HG03457 (cell line): Measurements from ENCODE around the gene SVBP.
"Not testable (repeated sequence)": the region's sequence is repeated elsewhere in the genome, so short reads cannot be mapped to it uniquely, and the experiment has no call there.

Source experiments
- ATAC-seq: cut with Tn5 transposase; IDR thresholded peaks from one replicate; pipeline ENCODE4 v1.9.1; 2021; ENCODE audit warnings: moderate number of reproducible peaks; ENCODE audit not compliant: unreplicated experiment

The SVBP gene

GRCh38 chr1:42841440-42842147 is 24.4 kb upstream of the SVBP start:
- no peak for ATAC-seq

GRCh38 chr1:42841010-42841409 is 23.8 kb upstream of the SVBP start:
- ATAC-seq = no peak

GRCh38 chr1:42838482-42839190 is 21.4 kb upstream of the SVBP start:
- no peak for ATAC-seq

- ATAC-seq = no peak
Observed at GRCh38 chr1:42837709-42838108, 20.5 kb upstream of the SVBP start.

- ATAC-seq = no peak
Observed at GRCh38 chr1:42835422-42835821, 18.2 kb upstream of the SVBP start.

- no peak for ATAC-seq
Observed at GRCh38 chr1:42834803-42835202, 17.6 kb upstream of the SVBP start.

GRCh38 chr1:42833981-42834380 is 16.8 kb upstream of the SVBP start:
- no peak for ATAC-seq

- no peak for ATAC-seq
Observed at GRCh38 chr1:42832641-42833240, 15.5 kb upstream of the SVBP start.

- ATAC-seq = no peak
Observed at GRCh38 chr1:42831273-42831672, 14.1 kb upstream of the SVBP start.

- no peak for ATAC-seq
Observed at GRCh38 chr1:42830631-42831030, 13.4 kb upstream of the SVBP start.

- no peak for ATAC-seq
Observed at GRCh38 chr1:42825036-42825851, 8.0 kb upstream of the SVBP start.

GRCh38 chr1:42824481-42825035 is 7.4 kb upstream of the SVBP start:
- ATAC-seq = no peak

GRCh38 chr1:42822800-42823392 is 5.7 kb upstream of the SVBP start:
- ATAC-seq = no peak

GRCh38 chr1:42821690-42822089 is 4.5 kb upstream of the SVBP start:
- ATAC-seq = no peak

- no peak for ATAC-seq
Observed at GRCh38 chr1:42820813-42821212, 3.6 kb upstream of the SVBP start.

- ATAC-seq = no peak
Observed at GRCh38 chr1:42817976-42818375, 779 bp upstream of the SVBP start.

- no peak for ATAC-seq
Observed at GRCh38 chr1:42817440-42817767, 207 bp upstream of the SVBP start.

GRCh38 chr1:42815941-42816584 is 1.1 kb downstream of the SVBP start:
- ATAC-seq = no peak

- ATAC-seq = not testable (repeated sequence)
Observed at GRCh38 chr1:42814815-42815214, 2.4 kb downstream of the SVBP start.

- no peak for ATAC-seq
Observed at GRCh38 chr1:42807056-42807668, 10.0 kb downstream of the SVBP start.
